NT2/D1 (cell line): ENCODE measurements around the gene GNAL.

Source experiments
- YY1 ChIP-seq: IDR thresholded peaks from 2 replicates; pipeline ENCODE4 v1.6.1; 2011; ENCODE audit not compliant: insufficient read length, insufficient read depth
- ZNF274 ChIP-seq: IDR thresholded peaks from 2 replicates; pipeline ENCODE4 v1.6.1; 2011; ENCODE audit warnings: mild to moderate bottlenecking, low read depth, low read length

DNA sequence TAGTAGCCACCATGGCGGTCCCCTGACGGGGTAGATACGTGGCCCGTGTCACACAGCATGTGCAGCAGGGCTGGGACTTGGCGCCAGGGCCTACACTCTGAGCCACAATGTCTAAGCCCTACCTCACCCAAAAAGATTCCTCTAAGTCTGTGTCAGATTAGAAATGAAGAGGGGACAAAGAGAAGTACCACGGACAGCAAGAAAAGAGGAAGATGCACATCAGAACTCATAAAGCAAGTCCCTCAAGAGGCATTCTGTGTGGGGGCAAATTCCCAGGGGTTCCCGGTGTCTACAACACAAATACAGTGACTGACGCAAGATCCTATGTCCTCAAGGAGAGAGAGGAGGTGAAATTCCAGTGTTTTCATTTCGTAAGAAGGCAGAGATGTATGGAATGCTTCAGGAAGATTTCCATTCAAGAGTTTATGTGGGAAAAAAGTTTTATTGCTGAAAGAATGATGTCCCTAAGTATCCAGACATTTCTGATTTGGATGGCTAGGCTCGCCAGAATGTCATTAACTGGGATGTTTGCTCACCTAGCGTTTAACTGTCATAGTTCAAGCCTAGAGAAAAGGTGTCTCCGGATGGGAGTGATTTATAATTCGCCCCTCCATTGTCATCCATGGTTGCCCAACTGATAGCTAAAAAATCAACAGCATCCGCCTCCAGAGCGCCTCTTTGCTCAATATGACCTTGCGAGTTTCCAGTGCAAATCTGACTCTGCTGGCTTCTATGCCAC, 86.5 kb downstream of the GNAL start:
- TF ChIP-seq YY1 (no peak), ZNF274 (no peak)
